ENCODE measurements around the gene DNAJC22. TPM values are rescaled to one million over a fixed set of nuclear protein-coding genes. Genes with fewer than 3 reads are reported as not detected.

The DNAJC22 gene
- total RNA-seq, 1 donor from 2014 or later, result not detected

- intact Hi-C loops (cut with DNase I), result no loop called here
- DNase-seq (ENCODE audit: low spot score in 2 of 2), result no peak
- no peaks in the 10 kb centered on the region for H3K9me3 ChIP-seq
- H3K4me3 ChIP-seq, result no peak overlapping the region
- H3K27ac ChIP-seq, result no peak overlapping the region
- H3K36me3 ChIP-seq, result no peaks in the 10 kb centered on the region
- H3K4me1 ChIP-seq, result no peaks in the 10 kb centered on the region
- no peak for TF ChIP-seq CTCF (IDR thresholded peaks at IDR 0.05)
- no peaks in the 10 kb centered on the region for H3K27me3 ChIP-seq
Measured at GRCh38 chr12:49328816-49329215, 17.9 kb upstream of the DNAJC22 start.

- no peak for DNase-seq (ENCODE audit: low spot score in 2 of 2)
- no peaks in the 10 kb centered on the region for H3K36me3 ChIP-seq
- no peaks in the 10 kb centered on the region for H3K4me1 ChIP-seq
- no peak overlapping the region for H3K27ac ChIP-seq
- no peaks in the 10 kb centered on the region for H3K27me3 ChIP-seq
- intact Hi-C loops (cut with DNase I), result no loop called here
- H3K4me3 ChIP-seq, result no peak overlapping the region
- TF ChIP-seq CTCF (IDR thresholded peaks at IDR 0.05), result no peak
- no peaks in the 10 kb centered on the region for H3K9me3 ChIP-seq
Measured at GRCh38 chr12:49330032-49330619, 16.6 kb upstream of the DNAJC22 start.

- Histone ChIP-seq H3K9me3 (no peaks in the 10 kb centered on the region), H3K4me1 (no peaks in the 10 kb centered on the region), H3K36me3 (no peaks in the 10 kb centered on the region), H3K27me3 (peaks cover 3% of the 10 kb centered on the region), H3K27ac (no peak overlapping the region), H3K4me3 (no peak overlapping the region)
- intact Hi-C loops (cut with DNase I), result loop anchor here (1.0 kb wide), 1 partner anchor 183 kb away; no protein-coding TSS in a partner anchor
- TF ChIP-seq CTCF (IDR thresholded peaks at IDR 0.05), result no peak
- DNase-seq (ENCODE audit: low spot score in 2 of 2), result no peak
Measured at GRCh38 chr12:49330631-49331379, 15.9 kb upstream of the DNAJC22 start.

- no peaks in the 10 kb centered on the region for H3K4me1 ChIP-seq
- no peaks in the 10 kb centered on the region for H3K9me3 ChIP-seq
- DNase-seq (ENCODE audit: low spot score in 2 of 2), result peak in 1 of 2 donors; percentile 73
- H3K27ac ChIP-seq, result no peak overlapping the region
- peak; percentile 60 to 73 (median 70) for TF ChIP-seq CTCF (IDR thresholded peaks at IDR 0.05)
- peaks cover 11% of the 10 kb centered on the region for H3K27me3 ChIP-seq
- H3K4me3 ChIP-seq, result no peak overlapping the region
- no peaks in the 10 kb centered on the region for H3K36me3 ChIP-seq
- intact Hi-C loops (cut with DNase I), result loop anchor here (1.0 kb wide), 1 partner anchor 183 kb away; no protein-coding TSS in a partner anchor
Measured at GRCh38 chr12:49331380-49332222, 15.1 kb upstream of the DNAJC22 start.

- intact Hi-C loops (cut with DNase I), result no loop called here
- H3K27ac ChIP-seq, result no peak overlapping the region
- H3K36me3 ChIP-seq, result no peaks in the 10 kb centered on the region
- H3K4me1 ChIP-seq, result peaks cover 0 to 2% of the 10 kb centered on the region in 2 donors
- H3K4me3 ChIP-seq, result peak overlapping the region in 1 of 2 donors; percentile 51
- H3K9me3 ChIP-seq, result no peaks in the 10 kb centered on the region
- no peak for DNase-seq (ENCODE audit: low spot score in 2 of 2)
- H3K27me3 ChIP-seq, result peaks cover 13% of the 10 kb centered on the region
- TF ChIP-seq CTCF (IDR thresholded peaks at IDR 0.05), result no peak
Measured at GRCh38 chr12:49332441-49332861, 14.2 kb upstream of the DNAJC22 start.
